HUES64 (cell line): ENCODE results near the gene C2CD4C.
"Not testable (repeated sequence)": the region's sequence is repeated elsewhere in the genome, so short reads cannot be mapped to it uniquely, and the experiment has no call there.

Experiments used
- H3K27ac ChIP-seq: 2 replicates; pipeline ENCODE4 v1.7.0; 2013; ENCODE audit warnings: low read depth, low read length, inconsistent platforms
- H3K27me3 ChIP-seq: 2 replicates; pipeline ENCODE4 v1.6.1; 2013; ENCODE audit warnings: mild to moderate bottlenecking, low read length; ENCODE audit not compliant: insufficient read depth
- H3K36me3 ChIP-seq: 2 replicates; pipeline ENCODE4 v1.6.1; 2013; ENCODE audit warnings: mild to moderate bottlenecking, low read length; ENCODE audit not compliant: insufficient read depth
- H3K4me1 ChIP-seq: 2 replicates; pipeline ENCODE4 v1.6.1; 2013; ENCODE audit warnings: mild to moderate bottlenecking, low read length, moderate library complexity; ENCODE audit not compliant: insufficient read depth
- H3K4me3 ChIP-seq: 2 replicates; pipeline ENCODE4 v1.5.1; 2013; ENCODE audit warnings: mild to moderate bottlenecking, low read length, moderate library complexity
- H3K9ac ChIP-seq: 2 replicates; pipeline ENCODE4 v1.6.1; 2013; ENCODE audit warnings: mild to moderate bottlenecking, low read depth, low read length
- H3K9me3 ChIP-seq: 2 replicates; pipeline ENCODE4 v1.6.1; 2013; ENCODE audit warnings: low read depth, low read length; ENCODE audit not compliant: insufficient read depth
- WGBS: fragments of 150-250, 120-280 bp; methylation state at CpG from one replicate; pipeline ENCODE4 v1.1.7; 2013; ENCODE audit warnings: missing lambda C conversion rate; 5-methylcytosine and 5-hydroxymethylcytosine counted together

C2CD4C gene

GRCh38 chr19:412356-413355 is 3.7 kb upstream of the C2CD4C start:
- H3K27me3 ChIP-seq, result peaks cover 14% of the 10 kb centered on the region
- H3K4me1 ChIP-seq, result peaks cover 28% of the 10 kb centered on the region
- H3K9ac ChIP-seq, result no peak overlapping the region
- no peaks in the 10 kb centered on the region for H3K9me3 ChIP-seq
- H3K36me3 ChIP-seq, result no peaks in the 10 kb centered on the region
- no peak overlapping the region for H3K4me3 ChIP-seq
- 62% methylated on average over 35 of the region's 36 CpGs for WGBS
- no peak overlapping the region for H3K27ac ChIP-seq

GRCh38 chr19:411723-412355 is 2.9 kb upstream of the C2CD4C start:
- H3K4me3 ChIP-seq, result no peak overlapping the region
- peaks cover 20% of the 10 kb centered on the region for H3K4me1 ChIP-seq
- WGBS, result 76% methylated on average over 13 of the region's 13 CpGs
- H3K9ac ChIP-seq, result no peak overlapping the region
- H3K27me3 ChIP-seq, result peaks cover 14% of the 10 kb centered on the region
- no peaks in the 10 kb centered on the region for H3K36me3 ChIP-seq
- H3K9me3 ChIP-seq, result no peaks in the 10 kb centered on the region
- H3K27ac ChIP-seq, result no peak overlapping the region

GRCh38 chr19:411121-411722 is 2.3 kb upstream of the C2CD4C start:
- Histone ChIP-seq H3K4me1 (peaks cover 18% of the 10 kb centered on the region), H3K27me3 (peaks cover 14% of the 10 kb centered on the region)
- H3K27ac ChIP-seq, H3K9me3 ChIP-seq, H3K9ac ChIP-seq, H3K36me3 ChIP-seq, H3K4me3 ChIP-seq: not testable (repeated sequence)
- 89% methylated on average over 22 of the region's 22 CpGs for WGBS

GRCh38 chr19:410243-410781 is 1.4 kb upstream of the C2CD4C start:
- WGBS, result 88% methylated on average over 21 of the region's 21 CpGs
- Histone ChIP-seq H3K4me3 (no peak overlapping the region), H3K9ac (no peak overlapping the region), H3K9me3 (no peaks in the 10 kb centered on the region), H3K27ac (no peak overlapping the region), H3K27me3 (peaks cover 14% of the 10 kb centered on the region), H3K36me3 (no peaks in the 10 kb centered on the region), H3K4me1 (peaks cover 18% of the 10 kb centered on the region)

- Histone ChIP-seq H3K4me3 (peak overlapping the region; percentile 64), H3K4me1 (peaks cover 18% of the 10 kb centered on the region), H3K36me3 (no peaks in the 10 kb centered on the region), H3K9ac (no peak overlapping the region), H3K9me3 (no peaks in the 10 kb centered on the region), H3K27ac (no peak overlapping the region), H3K27me3 (peaks cover 14% of the 10 kb centered on the region)
- WGBS, result 31% methylated on average over 20 of the region's 23 CpGs
Observed at GRCh38 chr19:409516-410242, 732 bp upstream of the C2CD4C start.

GRCh38 chr19:408441-408901 is 476 bp downstream of the C2CD4C start:
- Histone ChIP-seq H3K27me3 (peaks cover 14% of the 10 kb centered on the region), H3K4me3 (peak overlapping the region; percentile 64)

GRCh38 chr19:407511-408440 is 1.2 kb downstream of the C2CD4C start:
- H3K4me1 ChIP-seq, result peaks cover 18% of the 10 kb centered on the region
- peaks cover 14% of the 10 kb centered on the region for H3K27me3 ChIP-seq
- peak overlapping the region; percentile 64 for H3K4me3 ChIP-seq
- 81% methylated on average over 70 of the region's 70 CpGs for WGBS
- H3K27ac ChIP-seq, result no peak overlapping the region
- H3K9ac ChIP-seq, result no peak overlapping the region
- no peaks in the 10 kb centered on the region for H3K36me3 ChIP-seq
- H3K9me3 ChIP-seq, result no peaks in the 10 kb centered on the region

More at GRCh38 chr19:408441-408901, 476 bp downstream of the C2CD4C start:
- no peaks in the 10 kb centered on the region for H3K36me3 ChIP-seq
- no peaks in the 10 kb centered on the region for H3K9me3 ChIP-seq
- 0 out of 2 replicates have a peak overlapping the region, but pooled peaks have one; percentile 40 for H3K9ac ChIP-seq
- peak overlapping the region; percentile 49; the same call in 1 of the 2 replicates for H3K27ac ChIP-seq
- H3K4me1 ChIP-seq, result peaks cover 18% of the 10 kb centered on the region
- under 1% methylated on average over 24 of the region's 30 CpGs for WGBS

- H3K27me3 ChIP-seq, result peaks cover 14% of the 10 kb centered on the region
- no peak overlapping the region for H3K27ac ChIP-seq
- no peaks in the 10 kb centered on the region for H3K9me3 ChIP-seq
Observed at GRCh38 chr19:406971-407510, 1.9 kb downstream of the C2CD4C start.

GRCh38 chr19:406135-406781 is 2.7 kb downstream of the C2CD4C start:
- peaks cover 14% of the 10 kb centered on the region for H3K27me3 ChIP-seq
- no peak overlapping the region for H3K9ac ChIP-seq
- H3K27ac ChIP-seq, result no peak overlapping the region
- H3K4me3 ChIP-seq, result no peak overlapping the region
- H3K9me3 ChIP-seq, result no peaks in the 10 kb centered on the region
- peaks cover 7% of the 10 kb centered on the region for H3K4me1 ChIP-seq
- H3K36me3 ChIP-seq, result no peaks in the 10 kb centered on the region
- 92% methylated on average over 41 of the region's 41 CpGs for WGBS

More at GRCh38 chr19:406971-407510, 1.9 kb downstream of the C2CD4C start:
- 91% methylated on average over 48 of the region's 48 CpGs for WGBS
- Histone ChIP-seq H3K4me1 (peaks cover 13% of the 10 kb centered on the region), H3K4me3 (no peak overlapping the region), H3K9ac (no peak overlapping the region), H3K36me3 (no peaks in the 10 kb centered on the region)
